ENCODE measurements around the gene DENND10.
A peak's percentile ranks its signal among the peaks of the same experiment; 100 is the strongest.
"Not testable (repeated sequence)": the region's sequence is repeated elsewhere in the genome, so short reads cannot be mapped to it uniquely, and the experiment has no call there.

DENND10 gene

GRCh38 chr10:119098576-119098975, 5.3 kb upstream of the DENND10 start:
- DNase-seq (ENCODE audit: low read depth), result no peak

DNA sequence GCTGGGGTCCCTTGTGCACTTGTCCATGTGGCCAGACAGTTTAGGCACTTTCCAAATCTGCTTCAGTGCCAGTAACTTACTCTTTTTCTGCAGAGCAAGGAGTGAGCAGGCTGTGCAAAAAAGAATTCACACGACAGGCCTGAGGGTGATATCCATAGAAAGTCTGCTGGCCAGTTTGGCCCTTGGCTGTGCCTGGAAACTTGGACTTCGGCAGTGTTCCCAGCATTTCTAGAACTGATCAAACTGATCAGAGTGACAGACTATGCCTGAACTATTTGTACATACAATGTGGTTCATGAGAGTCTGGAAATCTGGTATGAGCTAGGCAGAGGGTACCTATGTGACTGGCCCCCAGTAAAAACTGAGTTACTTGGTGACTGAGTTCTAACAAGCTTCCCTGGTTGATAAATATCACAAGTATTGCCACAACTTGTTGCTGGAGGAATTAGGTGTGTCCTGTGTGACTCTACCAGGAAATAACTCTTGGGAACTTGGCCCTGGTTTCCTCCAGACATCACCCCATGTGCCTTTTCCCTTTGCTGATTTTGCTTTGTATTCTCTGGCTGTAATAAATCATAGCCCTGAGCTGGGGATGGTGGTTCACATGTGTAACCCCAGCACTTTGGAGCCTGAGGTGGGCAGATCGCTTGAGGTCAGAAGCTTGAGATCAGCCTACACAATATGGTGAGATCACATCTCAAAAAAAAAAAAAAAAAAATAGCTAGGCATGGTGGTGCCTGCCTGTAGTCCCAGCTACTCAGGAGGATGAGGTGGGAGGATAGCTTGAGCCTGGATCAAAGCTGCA, 3.3 kb upstream of the DENND10 start:
- DNase-seq (ENCODE audit: low read depth), result no peak

- DNase-seq (ENCODE audit: low read depth), result no peak
Measured at GRCh38 chr10:119101366-119102098, 2.4 kb upstream of the DENND10 start.

- no peak for DNase-seq (ENCODE audit: low read depth)
Measured at GRCh38 chr10:119103241-119103902, 541 bp upstream of the DENND10 start.

- DNase-seq (ENCODE audit: low read depth), result no peak
Measured at GRCh38 chr10:119104654-119105015, 722 bp downstream of the DENND10 start.

- no peak for DNase-seq (ENCODE audit: low read depth)
Measured at GRCh38 chr10:119105155-119105554, 1.2 kb downstream of the DENND10 start.

DNA sequence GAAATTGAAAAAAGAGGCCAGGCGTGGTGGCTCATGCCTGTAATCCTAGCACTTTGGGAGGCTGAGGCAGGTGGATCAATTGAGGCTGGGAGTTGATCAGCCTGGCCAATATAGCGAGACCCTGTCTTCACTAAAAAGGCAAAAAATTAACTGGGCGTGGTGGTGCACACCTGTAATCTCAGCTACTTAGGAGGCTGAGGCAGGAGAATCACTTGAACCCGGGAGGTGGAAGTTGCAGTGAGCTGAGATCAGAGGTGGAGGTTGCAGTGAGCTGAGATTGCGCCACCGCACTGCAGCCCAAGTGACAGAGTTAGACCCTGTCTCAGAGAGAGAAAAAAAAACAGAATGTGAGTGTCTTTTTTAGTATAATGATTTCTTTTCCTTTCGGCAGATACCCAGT, 2.0 kb downstream of the DENND10 start:
- DNase-seq (ENCODE audit: low read depth), result not testable (repeated sequence)

DNA sequence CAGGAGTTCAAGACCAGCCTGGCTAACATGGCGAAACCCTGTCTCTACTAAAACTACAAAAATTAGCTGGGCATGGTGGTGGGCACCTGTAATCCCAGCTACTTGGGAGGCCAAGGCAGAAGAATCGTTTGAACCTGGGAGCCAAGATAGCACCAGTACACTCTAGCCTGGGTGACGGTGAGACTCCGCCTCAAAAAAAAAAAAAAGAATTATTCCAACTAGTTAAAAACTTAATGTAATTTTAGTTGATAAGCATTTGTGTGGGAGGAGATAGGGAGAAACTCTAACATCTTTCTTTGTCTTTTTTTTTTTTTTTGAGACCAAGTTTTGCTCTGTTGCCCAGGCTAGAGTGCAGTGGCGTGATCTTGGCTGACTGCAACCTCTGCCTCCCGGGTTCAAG, 3.2 kb downstream of the DENND10 start:
- DNase-seq (ENCODE audit: low read depth), result not testable (repeated sequence)

DNA sequence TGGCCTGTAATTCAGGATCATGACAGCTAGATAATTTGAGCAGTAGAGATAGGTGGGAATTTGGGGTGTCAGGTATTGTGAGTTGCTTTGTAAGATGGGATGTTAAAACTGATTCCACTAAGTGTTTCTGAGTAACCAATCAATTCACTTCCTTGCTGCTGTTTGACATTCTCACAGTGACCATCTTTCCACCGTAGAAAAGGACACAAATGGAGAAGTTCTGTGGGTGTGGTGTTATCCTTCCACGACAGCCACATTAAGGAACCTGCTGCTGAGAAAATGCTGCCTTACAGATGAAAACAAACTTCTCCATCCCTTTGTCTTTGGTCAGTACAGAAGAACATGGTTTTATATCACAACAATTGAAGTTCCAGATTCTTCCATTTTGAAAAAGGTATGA, 3.9 kb downstream of the DENND10 start:
- not testable (repeated sequence) for DNase-seq (ENCODE audit: low read depth)

DNA sequence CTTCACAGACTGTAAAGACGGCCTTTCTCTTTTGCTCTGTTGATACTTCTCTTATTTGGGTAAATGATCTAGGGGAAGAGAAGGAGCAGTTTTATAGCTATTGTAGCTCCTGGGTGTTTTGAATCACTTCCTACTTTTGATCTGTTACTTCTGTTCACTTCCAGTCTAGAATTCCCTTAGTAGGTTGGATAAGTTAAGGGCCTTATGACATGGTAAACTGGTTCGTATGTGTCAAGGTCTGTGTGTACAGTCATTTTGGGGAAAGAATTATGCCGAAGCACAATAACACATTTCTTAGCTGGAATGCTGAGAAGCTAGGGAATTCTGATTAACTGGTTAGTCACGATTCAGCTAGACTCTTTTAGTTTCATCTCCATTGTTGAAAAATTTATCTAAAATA, 8.1 kb downstream of the DENND10 start:
- DNase-seq (ENCODE audit: low read depth), result no peak

DNA sequence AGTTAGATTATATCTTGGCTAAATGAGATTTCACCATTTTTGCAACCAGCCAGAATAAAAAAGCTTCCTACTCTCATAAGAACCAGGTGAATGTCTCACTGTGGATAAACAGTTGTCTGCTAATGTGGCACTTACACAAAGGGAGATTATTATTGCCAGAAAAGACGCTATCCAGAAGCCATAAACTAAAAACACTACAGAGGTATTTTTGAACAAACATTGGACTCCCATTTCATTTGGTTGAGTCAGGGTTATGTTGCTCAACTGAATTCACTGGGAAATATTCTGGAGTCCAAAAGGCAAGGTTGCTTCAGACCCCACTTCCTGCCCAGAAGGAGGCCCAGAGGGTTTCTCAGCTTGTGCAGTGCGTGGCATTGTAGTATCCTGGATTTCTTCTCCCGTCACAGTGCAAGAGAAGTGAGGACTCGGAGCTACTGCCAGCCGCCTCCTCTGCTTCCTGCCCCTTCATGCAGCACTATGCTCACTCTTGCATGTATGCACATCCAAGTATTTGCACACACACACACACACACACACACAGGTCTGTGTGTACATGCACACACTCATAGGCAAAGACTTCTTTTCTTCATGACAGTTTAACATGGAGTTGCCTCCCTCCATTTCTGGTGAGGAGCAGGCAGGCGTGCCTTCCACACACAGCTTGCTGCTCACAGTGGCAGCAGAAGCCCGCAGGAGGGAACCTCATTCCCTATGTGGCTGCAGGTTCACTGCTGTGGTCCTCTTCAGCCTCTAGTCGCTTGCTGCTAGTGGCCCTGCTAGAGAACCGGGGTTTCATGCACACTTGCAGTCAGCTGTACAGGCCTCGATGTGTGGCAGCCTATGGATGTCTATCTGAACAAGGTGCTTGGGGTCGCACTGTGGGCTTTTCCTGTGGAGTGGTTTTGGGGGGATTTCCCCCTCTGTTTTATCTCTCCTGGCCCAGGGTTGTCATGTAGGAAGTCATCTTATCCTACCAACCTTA, 10.1 kb downstream of the DENND10 start:
- DNase-seq (ENCODE audit: low read depth), result no peak

- no peak for DNase-seq (ENCODE audit: low read depth)
Measured at GRCh38 chr10:119115926-119116325, 12.0 kb downstream of the DENND10 start.

DNA sequence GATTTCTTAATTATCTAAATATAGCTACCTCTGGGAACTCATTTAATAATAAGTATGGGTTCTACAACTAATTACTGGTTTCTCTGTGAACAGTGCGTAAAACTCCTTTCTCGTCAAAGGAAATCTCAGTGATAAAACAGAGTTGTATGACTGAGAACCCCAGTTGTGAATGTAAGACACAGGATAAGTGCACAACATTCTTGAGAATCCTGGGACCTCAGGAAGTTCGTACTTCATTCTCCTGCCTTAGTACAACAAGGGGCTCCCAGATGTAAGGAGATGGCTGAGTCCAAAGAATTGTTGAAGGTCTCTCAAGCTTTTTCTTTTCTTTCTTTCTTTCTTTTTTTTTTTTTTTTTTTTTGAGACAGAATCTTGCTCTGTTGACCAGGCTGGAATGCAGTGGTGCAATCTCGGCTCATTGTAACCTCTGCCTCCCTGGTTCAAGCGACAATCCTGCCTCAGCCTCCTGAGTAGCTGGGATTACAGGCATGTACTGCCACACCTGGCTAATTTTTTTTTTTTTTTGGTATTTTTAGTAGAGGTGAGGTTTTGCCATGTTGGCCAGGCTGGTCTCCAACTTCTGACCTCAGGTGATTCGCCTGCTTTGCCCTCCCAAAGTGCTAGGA, 12.5 kb downstream of the DENND10 start:
- no peak for DNase-seq (ENCODE audit: low read depth)

- no peak for DNase-seq (ENCODE audit: low read depth)
Measured at GRCh38 chr10:119118231-119118630, 14.3 kb downstream of the DENND10 start.

DNA sequence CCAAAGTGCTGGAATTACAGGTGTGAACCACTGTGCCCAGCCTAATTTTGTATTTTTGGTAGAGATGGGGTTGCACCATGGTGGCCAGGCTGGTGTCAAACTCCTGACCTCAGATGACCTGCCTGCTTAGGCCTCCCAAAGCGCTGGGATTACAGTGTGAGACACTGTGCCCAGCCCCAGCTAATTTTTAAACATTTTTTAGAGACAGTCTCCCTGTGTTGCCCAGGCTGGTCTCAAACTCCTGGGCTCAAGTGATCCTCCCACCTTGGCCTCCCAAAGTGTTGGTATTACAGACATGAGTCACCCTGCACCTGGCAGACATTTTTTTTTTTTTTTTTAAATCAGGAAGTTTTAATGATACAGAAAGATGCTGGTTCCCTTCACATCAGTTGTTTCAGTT, 15.5 kb downstream of the DENND10 start:
- no peak for DNase-seq (ENCODE audit: low read depth)

DNA sequence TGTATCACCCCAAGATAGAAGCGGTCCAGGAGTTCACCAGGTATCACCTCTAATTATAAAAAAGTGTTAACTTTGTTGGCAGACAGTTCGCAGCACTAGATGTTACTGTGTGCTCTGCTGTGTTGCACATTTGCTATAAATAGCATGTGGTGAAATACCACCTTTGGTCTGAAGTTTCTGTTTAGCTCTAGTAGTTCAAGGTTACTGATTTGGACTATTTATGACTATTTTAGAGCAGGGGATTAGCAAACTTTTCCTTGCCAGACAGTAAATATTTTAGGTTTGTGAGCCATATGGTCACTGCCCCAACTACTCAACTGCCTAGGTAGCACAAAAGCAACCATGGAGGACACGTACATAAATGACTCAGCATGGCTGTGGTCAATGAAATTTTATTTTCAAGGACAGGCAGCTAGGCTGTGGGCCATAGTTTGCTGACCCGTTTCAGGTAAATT, 16.5 kb downstream of the DENND10 start:
- DNase-seq (ENCODE audit: low read depth), result no peak

- no peak for DNase-seq (ENCODE audit: low read depth)
Measured at GRCh38 chr10:119120875-119121274, 17.0 kb downstream of the DENND10 start.

DNA sequence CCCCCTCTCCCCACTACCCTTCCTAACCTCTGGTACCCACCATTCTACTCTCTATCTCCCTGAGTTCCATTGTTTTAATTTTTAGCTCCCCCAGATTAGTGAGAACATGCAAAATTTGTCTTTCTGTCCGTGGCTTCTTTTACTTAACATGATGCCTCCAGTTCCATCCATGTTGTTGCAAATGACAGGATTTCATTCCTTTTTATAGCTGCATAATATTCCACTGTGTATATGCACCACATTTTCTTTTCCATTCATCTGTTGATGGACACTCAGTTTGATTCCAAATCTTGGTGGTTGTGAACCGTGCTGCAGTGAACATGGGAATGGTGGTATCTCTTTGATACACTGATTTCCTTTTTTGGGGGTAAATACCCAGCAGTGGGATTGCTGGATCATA, 22.0 kb downstream of the DENND10 start:
- DNase-seq (ENCODE audit: low read depth), result no peak

DNA sequence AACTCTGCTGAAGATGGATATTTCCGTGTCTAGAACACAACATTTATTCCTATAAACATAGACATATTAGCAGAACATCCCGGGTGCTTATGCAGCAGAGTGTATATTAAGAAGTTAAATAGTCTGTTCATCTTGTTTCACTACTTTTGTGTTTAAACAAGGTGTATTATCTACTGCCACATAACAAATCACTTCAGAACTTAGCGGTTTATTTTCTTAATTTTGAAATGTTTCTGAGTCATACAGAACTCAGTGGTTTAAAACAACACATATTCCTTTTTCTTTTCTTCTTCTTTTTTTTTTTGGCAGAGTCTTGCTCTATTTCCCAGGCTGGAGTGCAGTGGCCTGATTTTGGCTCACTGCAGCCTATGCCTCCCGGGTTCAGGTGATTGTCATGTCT, 25.8 kb downstream of the DENND10 start:
- no peak for DNase-seq (ENCODE audit: low read depth)

DNA sequence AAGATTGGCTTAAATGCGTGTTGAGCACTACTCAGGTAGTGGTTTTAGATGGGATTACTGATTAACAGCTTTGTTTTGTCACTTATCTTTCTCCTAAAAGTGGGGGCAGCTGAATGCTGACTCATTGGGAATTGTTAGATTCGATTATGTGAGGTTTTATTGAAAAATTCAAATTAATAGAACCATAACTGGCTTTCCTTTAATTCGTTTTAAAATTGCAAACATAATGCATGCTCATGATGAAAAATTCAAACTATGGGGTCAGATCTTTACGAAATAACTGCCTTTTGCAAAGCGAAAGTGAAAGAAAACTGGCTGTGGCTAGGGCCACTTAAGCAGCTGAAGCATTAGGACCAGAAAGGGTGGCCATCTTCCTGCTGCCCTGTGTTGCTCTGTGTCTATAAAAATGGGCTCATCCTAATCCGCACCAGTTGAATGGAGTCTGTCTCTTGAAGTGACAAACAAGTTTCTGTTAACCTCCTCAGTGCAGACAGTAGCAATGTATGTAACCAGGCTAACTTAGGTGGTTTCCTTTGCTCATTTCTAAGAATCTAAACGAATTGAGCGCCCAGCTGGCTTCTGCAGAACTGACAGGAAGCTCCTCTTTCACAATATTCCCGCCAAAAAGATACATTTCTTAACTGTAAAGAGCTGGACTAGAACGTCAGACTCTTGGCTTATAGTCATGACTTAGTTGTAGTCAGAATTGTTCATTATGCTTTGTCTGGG, 27.8 kb downstream of the DENND10 start:
- DNase-seq (ENCODE audit: low read depth), result peak; percentile 37
